ENCODE measurements around the gene FOXP2. TPM values are rescaled to one million over a fixed set of nuclear protein-coding genes. Genes with fewer than 3 reads are reported as not detected.

FOXP2 gene
- total and polyA plus RNA-seq, 2 of the 13 experiments (the other 11 are each of a cell fraction or from before 2014, with no cell fraction given), result 0.90 TPM; not detected in 1

DNA sequence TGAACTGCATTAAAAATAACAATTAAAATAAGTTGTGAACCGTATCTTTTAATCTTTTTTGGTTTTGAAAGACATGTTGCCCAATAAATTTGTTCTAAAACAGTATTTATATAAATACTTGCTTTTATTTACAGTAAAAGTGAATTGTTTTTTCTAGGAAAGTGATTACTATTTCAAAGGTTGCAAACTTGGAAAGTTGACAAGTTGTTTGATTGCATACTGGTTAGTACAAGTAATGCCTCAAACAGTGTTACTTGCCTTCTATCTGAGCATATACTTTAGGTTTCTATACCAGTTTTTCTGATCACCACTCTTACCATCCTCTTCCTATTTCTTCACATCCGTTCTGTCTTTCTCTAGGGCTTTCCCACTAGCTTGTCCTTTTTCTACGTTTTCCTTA lies 212.6 kb downstream of the FOXP2 start:
- Histone ChIP-seq H2AFZ (ENCODE audit: low read length) (no peak overlapping the region), H3K9me3 (ENCODE audit: low read length) (no peaks in the 10 kb centered on the region), H3K4me1 (ENCODE audit: insufficient read depth, low read length) (no peaks in the 10 kb centered on the region), H4K20me1 (ENCODE audit: insufficient read depth, low read length) (no peaks in the 10 kb centered on the region), H3K27me3 (ENCODE audit: control insufficient read depth in 1 of 2, insufficient read depth in 2 of 2, low read length in 2 of 2) (no peaks in the 10 kb centered on the region), H3K79me2 (ENCODE audit: insufficient read depth, low read length) (no peaks in the 10 kb centered on the region), H3K4me3 (replicated peaks in 1 of 3; ENCODE audit: insufficient read depth in 1 of 3, low read depth in 2 of 3, low read length in 3 of 3) (no peak overlapping the region), H3K36me3 (replicated peaks in 1 of 2; ENCODE audit: control insufficient read depth in 1 of 2, insufficient read depth in 2 of 2, low read length in 2 of 2) (no peaks in the 10 kb centered on the region), H3K4me2 (ENCODE audit: low read depth, low read length) (no peak overlapping the region), H3K27ac (ENCODE audit: extremely low read length, insufficient read depth, low read length) (no peak overlapping the region), H3K9ac (ENCODE audit: insufficient read depth, low read depth, low read length) (no peak overlapping the region)
- ATAC-seq, result no peak
- POLR2A ChIA-PET, result no interaction called here
- CTCF ChIA-PET (ENCODE audit: low intra/inter-chr PET ratio, low total read pairs), result no interaction called here
- intact Hi-C loops (cut with micrococcal nuclease; ENCODE audit: unreplicated experiment) (no loop called here), in situ Hi-C loops (cut with HindIII; ENCODE audit: extremely low pct_ligation_motif_present, low pct_unique_long_range_greater_than_20kb) (no loop called here)
- BruUV-seq (replicated peaks), result no TSS peak
- FAIRE-seq, result no peak
- whole genome bisulfite sequencing (ENCODE audit: low lambda C conversion rate), result 7% methylated on average over 3 of the region's 3 CpGs
- DNase-seq (ENCODE audit: low spot score), result no peak
- no peak for TF ChIP-seq ZNF564 (CRISPR knock-in tag; IDR thresholded peaks at IDR 0.05)
- no peak for TF ChIP-seq ZNF839 (CRISPR knock-in tag; IDR thresholded peaks at IDR 0.05; ENCODE audit: borderline replicate concordance)
- TF ChIP-seq, protein P1, sequence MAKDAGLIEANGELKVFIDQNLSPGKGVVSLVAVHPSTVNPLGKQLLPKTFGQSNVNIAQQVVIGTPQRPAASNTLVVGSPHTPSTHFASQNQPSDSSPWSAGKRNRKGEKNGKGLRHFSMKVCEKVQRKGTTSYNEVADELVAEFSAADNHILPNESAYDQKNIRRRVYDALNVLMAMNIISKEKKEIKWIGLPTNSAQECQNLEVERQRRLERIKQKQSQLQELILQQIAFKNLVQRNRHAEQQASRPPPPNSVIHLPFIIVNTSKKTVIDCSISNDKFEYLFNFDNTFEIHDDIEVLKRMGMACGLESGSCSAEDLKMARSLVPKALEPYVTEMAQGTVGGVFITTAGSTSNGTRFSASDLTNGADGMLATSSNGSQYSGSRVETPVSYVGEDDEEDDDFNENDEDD (CRISPR knock-in tag; IDR thresholded peaks at IDR 0.05; ENCODE audit: borderline replicate concordance), result no peak
- TF ChIP-seq MZF1 (CRISPR knock-in tag; IDR thresholded peaks at IDR 0.05; ENCODE audit: borderline replicate concordance), result no peak
- no peak for TF ChIP-seq ZNF841 (CRISPR knock-in tag; IDR thresholded peaks at IDR 0.05; ENCODE audit: borderline replicate concordance)
- TF ChIP-seq NCOA5 (CRISPR knock-in tag; IDR thresholded peaks at IDR 0.05), result no peak
- TF ChIP-seq, protein P2, sequence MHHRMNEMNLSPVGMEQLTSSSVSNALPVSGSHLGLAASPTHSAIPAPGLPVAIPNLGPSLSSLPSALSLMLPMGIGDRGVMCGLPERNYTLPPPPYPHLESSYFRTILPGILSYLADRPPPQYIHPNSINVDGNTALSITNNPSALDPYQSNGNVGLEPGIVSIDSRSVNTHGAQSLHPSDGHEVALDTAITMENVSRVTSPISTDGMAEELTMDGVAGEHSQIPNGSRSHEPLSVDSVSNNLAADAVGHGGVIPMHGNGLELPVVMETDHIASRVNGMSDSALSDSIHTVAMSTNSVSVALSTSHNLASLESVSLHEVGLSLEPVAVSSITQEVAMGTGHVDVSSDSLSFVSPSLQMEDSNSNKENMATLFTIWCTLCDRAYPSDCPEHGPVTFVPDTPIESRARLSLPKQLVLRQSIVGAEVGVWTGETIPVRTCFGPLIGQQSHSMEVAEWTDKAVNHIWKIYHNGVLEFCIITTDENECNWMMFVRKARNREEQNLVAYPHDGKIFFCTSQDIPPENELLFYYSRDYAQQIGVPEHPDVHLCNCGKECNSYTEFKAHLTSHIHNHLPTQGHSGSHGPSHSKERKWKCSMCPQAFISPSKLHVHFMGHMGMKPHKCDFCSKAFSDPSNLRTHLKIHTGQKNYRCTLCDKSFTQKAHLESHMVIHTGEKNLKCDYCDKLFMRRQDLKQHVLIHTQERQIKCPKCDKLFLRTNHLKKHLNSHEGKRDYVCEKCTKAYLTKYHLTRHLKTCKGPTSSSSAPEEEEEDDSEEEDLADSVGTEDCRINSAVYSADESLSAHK (CRISPR knock-in tag; IDR thresholded peaks at IDR 0.05; ENCODE audit: borderline replicate concordance), result no peak
- no peak for TF ChIP-seq ZNF20 (CRISPR knock-in tag; IDR thresholded peaks at IDR 0.05)
- TF ChIP-seq, protein P3, sequence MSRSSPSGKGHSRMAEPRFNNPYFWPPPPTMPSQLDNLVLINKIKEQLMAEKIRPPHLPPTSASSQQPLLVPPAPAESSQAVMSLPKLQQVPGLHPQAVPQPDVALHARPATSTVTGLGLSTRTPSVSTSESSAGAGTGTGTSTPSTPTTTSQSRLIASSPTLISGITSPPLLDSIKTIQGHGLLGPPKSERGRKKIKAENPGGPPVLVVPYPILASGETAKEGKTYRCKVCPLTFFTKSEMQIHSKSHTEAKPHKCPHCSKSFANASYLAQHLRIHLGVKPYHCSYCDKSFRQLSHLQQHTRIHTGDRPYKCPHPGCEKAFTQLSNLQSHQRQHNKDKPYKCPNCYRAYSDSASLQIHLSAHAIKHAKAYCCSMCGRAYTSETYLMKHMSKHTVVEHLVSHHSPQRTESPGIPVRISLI (CRISPR knock-in tag; IDR thresholded peaks at IDR 0.05; ENCODE audit: borderline replicate concordance), result no peak
- TF ChIP-seq HOXA5 (CRISPR knock-in tag; IDR thresholded peaks at IDR 0.05), result no peak
- TF ChIP-seq, protein P4, sequence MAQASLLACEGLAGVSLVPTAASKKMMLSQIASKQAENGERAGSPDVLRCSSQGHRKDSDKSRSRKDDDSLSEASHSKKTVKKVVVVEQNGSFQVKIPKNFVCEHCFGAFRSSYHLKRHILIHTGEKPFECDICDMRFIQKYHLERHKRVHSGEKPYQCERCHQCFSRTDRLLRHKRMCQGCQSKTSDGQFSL (CRISPR knock-in tag; IDR thresholded peaks at IDR 0.05), result no peak
- TF ChIP-seq RNF2 (conservative IDR thresholded peaks at IDR 0.05; ENCODE audit: low read depth), result no peak
- TF ChIP-seq, protein P5, sequence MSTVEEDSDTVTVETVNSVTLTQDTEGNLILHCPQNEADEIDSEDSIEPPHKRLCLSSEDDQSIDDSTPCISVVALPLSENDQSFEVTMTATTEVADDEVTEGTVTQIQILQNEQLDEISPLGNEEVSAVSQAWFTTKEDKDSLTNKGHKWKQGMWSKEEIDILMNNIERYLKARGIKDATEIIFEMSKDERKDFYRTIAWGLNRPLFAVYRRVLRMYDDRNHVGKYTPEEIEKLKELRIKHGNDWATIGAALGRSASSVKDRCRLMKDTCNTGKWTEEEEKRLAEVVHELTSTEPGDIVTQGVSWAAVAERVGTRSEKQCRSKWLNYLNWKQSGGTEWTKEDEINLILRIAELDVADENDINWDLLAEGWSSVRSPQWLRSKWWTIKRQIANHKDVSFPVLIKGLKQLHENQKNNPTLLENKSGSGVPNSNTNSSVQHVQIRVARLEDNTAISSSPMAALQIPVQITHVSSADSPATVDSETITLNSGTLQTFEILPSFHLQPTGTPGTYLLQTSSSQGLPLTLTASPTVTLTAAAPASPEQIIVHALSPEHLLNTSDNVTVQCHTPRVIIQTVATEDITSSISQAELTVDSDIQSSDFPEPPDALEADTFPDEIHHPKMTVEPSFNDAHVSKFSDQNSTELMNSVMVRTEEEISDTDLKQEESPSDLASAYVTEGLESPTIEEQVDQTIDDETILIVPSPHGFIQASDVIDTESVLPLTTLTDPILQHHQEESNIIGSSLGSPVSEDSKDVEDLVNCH (CRISPR knock-in tag; IDR thresholded peaks at IDR 0.05), result no peak
- no peak for TF ChIP-seq EEA1 (CRISPR knock-in tag; IDR thresholded peaks at IDR 0.05; ENCODE audit: borderline replicate concordance)
- TF ChIP-seq MAX (IDR thresholded peaks at IDR 0.05), result no peak
